ENCODE data around the gene CEP250.
"Not testable (repeated sequence)": the region's sequence is repeated elsewhere in the genome, so short reads cannot be mapped to it uniquely, and the experiment has no call there.

Gene CEP250

GRCh38 chr20:35448788-35449373 lies 6.5 kb upstream of the CEP250 start:
- no peak overlapping the region for H3K4me3 ChIP-seq (ENCODE audit: low read length)
- DNase-seq (ENCODE audit: low read depth, low spot score), result no peak

GRCh38 chr20:35449855-35450254 lies 5.5 kb upstream of the CEP250 start:
- DNase-seq (ENCODE audit: low read depth, low spot score); H3K4me3 ChIP-seq (ENCODE audit: low read length): not testable (repeated sequence)

- DNase-seq (ENCODE audit: low read depth, low spot score), result no peak
- H3K4me3 ChIP-seq (ENCODE audit: low read length), result no peak overlapping the region
These were observed 4.1 kb upstream of the CEP250 start for GRCh38 chr20:35451295-35451694.

- peak overlapping the region; percentile 75 for H3K4me3 ChIP-seq (ENCODE audit: low read length)
- DNase-seq (ENCODE audit: low read depth, low spot score), result no peak
These were observed 1.8 kb upstream of the CEP250 start for GRCh38 chr20:35453647-35454046.

GRCh38 chr20:35456700-35457099 lies 1.3 kb downstream of the CEP250 start:
- H3K4me3 ChIP-seq (ENCODE audit: low read length); DNase-seq (ENCODE audit: low read depth, low spot score): not testable (repeated sequence)

- DNase-seq (ENCODE audit: low read depth, low spot score); H3K4me3 ChIP-seq (ENCODE audit: low read length): not testable (repeated sequence)
These were observed 2.1 kb downstream of the CEP250 start for GRCh38 chr20:35457539-35457938.

GRCh38 chr20:35458388-35458787 lies 3.0 kb downstream of the CEP250 start:
- no peak for DNase-seq (ENCODE audit: low read depth, low spot score)
- H3K4me3 ChIP-seq (ENCODE audit: low read length), result no peak overlapping the region

GRCh38 chr20:35461620-35462019 lies 6.2 kb downstream of the CEP250 start:
- no peak overlapping the region for H3K4me3 ChIP-seq (ENCODE audit: low read length)
- no peak for DNase-seq (ENCODE audit: low read depth, low spot score)

GRCh38 chr20:35462351-35462750 lies 7.0 kb downstream of the CEP250 start:
- H3K4me3 ChIP-seq (ENCODE audit: low read length), result no peak overlapping the region
- DNase-seq (ENCODE audit: low read depth, low spot score), result no peak

- peak; percentile 64 for DNase-seq (ENCODE audit: low read depth, low spot score)
- no peak overlapping the region for H3K4me3 ChIP-seq (ENCODE audit: low read length)
These were observed 8.3 kb downstream of the CEP250 start for GRCh38 chr20:35463455-35464300.

GRCh38 chr20:35465976-35466375 lies 10.6 kb downstream of the CEP250 start:
- no peak overlapping the region for H3K4me3 ChIP-seq (ENCODE audit: low read length)
- no peak for DNase-seq (ENCODE audit: low read depth, low spot score)

GRCh38 chr20:35466856-35467255 lies 11.5 kb downstream of the CEP250 start:
- no peak overlapping the region for H3K4me3 ChIP-seq (ENCODE audit: low read length)
- no peak for DNase-seq (ENCODE audit: low read depth, low spot score)

- no peak for DNase-seq (ENCODE audit: low read depth, low spot score)
- H3K4me3 ChIP-seq (ENCODE audit: low read length), result no peak overlapping the region
These were observed 12.2 kb downstream of the CEP250 start for GRCh38 chr20:35467339-35468224.

- H3K4me3 ChIP-seq (ENCODE audit: low read length), result no peak overlapping the region
- DNase-seq (ENCODE audit: low read depth, low spot score), result no peak
These were observed 13.4 kb downstream of the CEP250 start for GRCh38 chr20:35468671-35469334.

GRCh38 chr20:35472209-35472608 lies 16.8 kb downstream of the CEP250 start:
- no peak for DNase-seq (ENCODE audit: low read depth, low spot score)
- no peak overlapping the region for H3K4me3 ChIP-seq (ENCODE audit: low read length)

- H3K4me3 ChIP-seq (ENCODE audit: low read length), result no peak overlapping the region
- no peak for DNase-seq (ENCODE audit: low read depth, low spot score)
These were observed 18.3 kb downstream of the CEP250 start for GRCh38 chr20:35473684-35474083.

GRCh38 chr20:35474303-35474871 lies 19.0 kb downstream of the CEP250 start:
- no peak for DNase-seq (ENCODE audit: low read depth, low spot score)

GRCh38 chr20:35476288-35476687 lies 20.9 kb downstream of the CEP250 start:
- no peak for DNase-seq (ENCODE audit: low read depth, low spot score)

More at GRCh38 chr20:35474303-35474871, 19.0 kb downstream of the CEP250 start:
- no peak overlapping the region for H3K4me3 ChIP-seq (ENCODE audit: low read length)

More at GRCh38 chr20:35476288-35476687, 20.9 kb downstream of the CEP250 start:
- no peak overlapping the region for H3K4me3 ChIP-seq (ENCODE audit: low read length)
